Activated T-helper 17 cell treated with anti-CD3 and anti-CD28 coated beads, Interleukin-2, amount 50 U/mL, for 72 hours (primary cell): ENCODE data around the gene SYT9. TPM values are rescaled to one million over a fixed set of nuclear protein-coding genes. Genes with fewer than 3 reads are reported as not detected.
A peak's percentile ranks its signal among the peaks of the same experiment; 100 is the strongest.

Experiments used
- ATAC-seq: fragments of 150-1000 bp; cut with Tn5 transposase; replicated peaks from 2 replicates; pipeline ENCODE4 v1.10.0; 2021; ENCODE audit warnings: mild to moderate bottlenecking, moderate library complexity
- H3K27ac Mint-ChIP-seq: one replicate; pipeline ENCODE4 v1.8.0; 2022; ENCODE audit warnings: mixed read lengths
- H3K27me3 Mint-ChIP-seq: one replicate; pipeline ENCODE4 v1.8.0; 2022; ENCODE audit warnings: mixed read lengths
- H3K36me3 Mint-ChIP-seq: one replicate; pipeline ENCODE4 v1.8.0; 2022; ENCODE audit warnings: low read depth, mild to moderate bottlenecking, mixed read lengths
- H3K4me1 Mint-ChIP-seq: one replicate; pipeline ENCODE4 v1.8.0; 2022; ENCODE audit warnings: mixed read lengths
- H3K4me3 Mint-ChIP-seq: one replicate; pipeline ENCODE4 v1.8.0; 2022; ENCODE audit warnings: mild to moderate bottlenecking, mixed read lengths
- H3K9me3 Mint-ChIP-seq: one replicate; pipeline ENCODE4 v1.8.0; 2022; ENCODE audit warnings: mixed read lengths
- total RNA-seq, 2 donors: library from RNA; stranded (reverse); gene quantifications; one replicate each; pipeline ENCODE4 v1.2.3, GENCODE V29; 2022

Gene SYT9, protein sequence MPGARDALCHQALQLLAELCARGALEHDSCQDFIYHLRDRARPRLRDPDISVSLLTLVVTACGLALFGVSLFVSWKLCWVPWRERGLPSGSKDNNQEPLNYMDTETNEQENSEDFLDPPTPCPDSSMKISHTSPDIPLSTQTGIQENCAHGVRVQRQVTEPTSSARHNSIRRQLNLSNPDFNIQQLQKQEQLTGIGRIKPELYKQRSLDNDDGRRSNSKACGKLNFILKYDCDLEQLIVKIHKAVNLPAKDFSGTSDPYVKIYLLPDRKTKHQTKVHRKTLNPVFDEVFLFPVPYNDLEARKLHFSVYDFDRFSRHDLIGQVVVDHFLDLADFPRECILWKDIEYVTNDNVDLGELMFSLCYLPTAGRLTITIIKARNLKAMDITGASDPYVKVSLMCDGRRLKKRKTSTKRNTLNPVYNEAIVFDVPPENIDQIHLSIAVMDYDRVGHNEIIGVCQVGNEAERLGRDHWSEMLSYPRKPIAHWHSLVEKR
- total RNA-seq, result not detected

DNA sequence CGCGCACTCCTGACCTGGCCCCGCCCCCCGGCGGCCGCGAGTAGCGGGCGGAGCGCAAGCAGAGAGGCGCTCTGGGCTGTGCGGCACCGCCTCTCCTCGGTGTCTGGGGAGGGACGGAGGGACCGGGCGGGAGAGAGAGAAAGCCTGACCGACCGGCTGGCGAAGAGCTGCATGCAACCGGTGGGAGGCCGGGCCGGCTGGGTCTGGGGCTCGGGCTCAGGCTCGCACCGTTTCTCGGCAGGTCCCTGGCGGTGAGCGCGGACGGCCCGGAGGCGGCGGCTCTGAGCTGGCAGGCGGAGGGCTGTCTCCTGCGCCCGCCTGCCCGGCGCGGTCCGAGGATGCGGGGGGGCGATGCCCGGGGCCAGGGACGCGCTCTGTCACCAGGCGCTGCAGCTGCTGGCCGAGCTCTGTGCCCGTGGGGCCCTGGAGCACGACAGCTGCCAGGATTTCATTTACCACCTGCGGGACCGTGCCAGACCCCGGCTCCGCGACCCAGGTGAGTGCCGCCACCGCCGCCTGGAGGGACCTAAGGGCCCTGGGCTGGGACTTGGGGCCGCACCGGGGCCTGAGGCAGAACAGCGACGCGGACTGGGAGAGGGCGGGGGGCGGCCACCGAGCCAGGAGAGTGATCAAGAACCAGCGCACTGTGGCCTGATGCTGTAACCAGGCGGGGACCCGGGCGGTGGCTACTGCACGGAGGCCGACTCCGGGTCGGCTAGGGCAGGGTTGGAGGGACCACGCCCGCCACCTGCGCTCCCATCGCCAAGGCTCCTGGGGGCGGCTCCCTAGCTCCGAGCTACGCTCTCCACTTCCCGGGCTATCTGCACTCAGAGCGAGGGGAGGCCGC is at the start of gene SYT9:
SYT9 (plus strand) TSS at position 69 of the 847 bp plus-strand sequence; CDS start at position 352, 283 bp downstream.
- peak; percentile 71 for ATAC-seq
- Mint-ChIP-seq H3K4me1 (no peaks in the 10 kb centered on the region), H3K27me3 (peaks cover 44% of the 10 kb centered on the region), H3K4me3 (peak within 1 kb of the TSS; percentile 49), H3K36me3 (no peaks in the 10 kb centered on the region), H3K27ac (no peak within 1 kb of the TSS), H3K9me3 (no peaks in the 10 kb centered on the region)

DNA sequence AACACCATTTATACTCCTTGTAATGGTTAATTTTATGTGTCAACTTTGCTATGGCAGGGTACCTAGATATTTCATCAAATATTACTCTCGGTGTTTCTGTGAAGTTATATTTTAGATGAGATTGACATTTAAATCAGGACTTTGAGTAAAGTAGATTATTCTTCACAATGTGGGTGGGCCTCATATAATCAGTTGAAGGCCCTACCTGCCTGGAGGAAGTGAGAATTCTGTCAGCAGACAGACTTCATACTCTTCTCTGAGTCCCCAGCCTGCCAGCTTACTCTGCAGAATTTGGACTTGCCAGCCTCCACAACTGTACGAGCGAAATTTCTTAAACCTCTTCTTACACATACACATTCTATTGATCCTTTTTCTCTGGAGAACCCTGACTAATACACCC is 49.3 kb upstream of the SYT9 start:
- ATAC-seq, result no peak
- no peak overlapping the region for H3K27ac Mint-ChIP-seq
- peaks cover 32% of the 10 kb centered on the region for H3K27me3 Mint-ChIP-seq
- H3K4me3 Mint-ChIP-seq, result no peak overlapping the region
- H3K9me3 Mint-ChIP-seq, result no peaks in the 10 kb centered on the region
- no peaks in the 10 kb centered on the region for H3K36me3 Mint-ChIP-seq
- no peaks in the 10 kb centered on the region for H3K4me1 Mint-ChIP-seq

DNA sequence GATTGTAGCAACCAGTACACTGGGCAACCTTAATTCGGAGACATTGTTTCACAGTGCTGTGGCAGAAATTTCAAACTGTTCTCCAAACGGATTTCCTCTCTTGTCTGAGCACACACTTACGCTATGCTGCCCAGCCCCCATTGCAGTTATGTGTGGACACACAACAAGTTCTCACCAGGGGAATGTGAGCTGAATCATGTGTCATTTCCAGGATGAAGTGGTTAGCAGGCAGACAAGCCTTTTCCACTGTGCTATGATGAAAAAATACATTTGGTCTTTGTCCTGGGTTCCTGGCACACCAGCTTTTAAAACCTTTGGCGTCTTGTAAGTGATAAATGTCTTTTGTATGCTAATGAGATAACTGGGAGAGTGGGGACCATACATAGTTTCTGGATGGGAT is 46.9 kb upstream of the SYT9 start:
- ATAC-seq, result no peak

DNA sequence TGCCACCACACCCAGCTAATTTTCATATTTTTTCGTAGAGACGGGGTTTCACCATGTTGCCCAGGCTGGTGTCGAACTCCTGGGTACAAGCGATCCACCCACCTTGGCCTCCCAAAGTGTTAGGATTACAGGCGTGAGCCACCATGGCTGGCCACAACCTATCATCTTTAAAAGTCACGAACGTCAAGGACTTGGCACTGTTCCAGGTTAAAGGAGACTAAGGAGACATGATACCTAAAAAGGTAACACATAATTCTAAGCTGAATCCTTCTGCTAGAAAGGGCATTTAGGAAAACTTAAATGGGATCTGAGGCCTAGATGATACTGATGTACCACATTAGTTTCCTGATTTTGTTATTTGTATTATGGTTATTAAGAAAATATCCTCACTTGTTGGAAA is 43.3 kb upstream of the SYT9 start:
- peaks cover 33% of the 10 kb centered on the region for H3K27me3 Mint-ChIP-seq
- H3K36me3 Mint-ChIP-seq, result no peaks in the 10 kb centered on the region
- no peak overlapping the region for H3K4me3 Mint-ChIP-seq
- H3K4me1 Mint-ChIP-seq, result no peaks in the 10 kb centered on the region
- no peaks in the 10 kb centered on the region for H3K9me3 Mint-ChIP-seq
- no peak overlapping the region for H3K27ac Mint-ChIP-seq
- no peak for ATAC-seq

More for the DNA sequence above, 46.9 kb upstream of the SYT9 start:
- Mint-ChIP-seq H3K4me3 (no peak overlapping the region), H3K27me3 (peaks cover 29% of the 10 kb centered on the region), H3K9me3 (no peaks in the 10 kb centered on the region), H3K27ac (no peak overlapping the region), H3K36me3 (no peaks in the 10 kb centered on the region), H3K4me1 (no peaks in the 10 kb centered on the region)

DNA sequence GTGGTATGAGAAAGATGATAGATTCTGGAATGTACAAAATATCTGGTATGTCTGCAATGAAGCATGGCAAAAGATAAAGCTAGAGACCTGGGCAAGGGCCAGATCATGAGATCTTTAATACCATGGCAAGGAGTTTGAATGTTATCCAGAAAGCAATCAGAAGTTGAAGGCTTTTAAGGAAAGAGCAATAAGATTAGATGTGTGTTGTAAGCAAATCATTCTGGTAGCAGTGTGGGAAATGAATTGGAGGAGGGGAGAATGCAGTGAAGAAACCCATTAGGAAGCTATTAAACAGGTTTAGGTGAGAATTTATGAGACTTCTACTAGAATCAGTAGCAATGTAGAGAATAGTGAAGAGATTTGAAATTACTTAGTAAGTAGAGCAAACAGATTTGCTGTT is 32.2 kb upstream of the SYT9 start:
- Mint-ChIP-seq H3K27me3 (peaks cover 37% of the 10 kb centered on the region), H3K9me3 (no peaks in the 10 kb centered on the region), H3K36me3 (no peaks in the 10 kb centered on the region), H3K27ac (no peak overlapping the region), H3K4me1 (no peaks in the 10 kb centered on the region), H3K4me3 (no peak overlapping the region)
- ATAC-seq, result no peak

DNA sequence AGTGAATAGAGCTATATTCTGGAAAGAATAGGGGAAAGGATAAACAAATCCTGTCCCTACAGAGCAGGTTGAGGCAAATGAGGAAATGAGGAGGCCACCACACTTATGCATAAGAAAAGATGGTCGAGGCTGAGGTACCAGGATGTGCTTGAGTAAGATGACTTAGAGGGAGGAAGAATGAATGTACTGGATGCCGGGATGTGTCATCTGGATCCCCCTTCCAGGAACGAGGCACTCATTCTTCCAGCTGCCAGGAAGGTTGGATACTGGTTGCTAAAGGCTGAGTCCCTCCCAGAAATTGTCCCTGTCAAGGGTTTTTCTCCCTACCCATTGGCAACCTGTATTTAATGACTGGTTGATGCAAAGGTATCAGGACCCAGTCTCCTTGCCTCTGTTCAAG is 31.1 kb upstream of the SYT9 start:
- Mint-ChIP-seq H3K4me3 (no peak overlapping the region), H3K27me3 (peaks cover 33% of the 10 kb centered on the region), H3K4me1 (no peaks in the 10 kb centered on the region), H3K27ac (no peak overlapping the region), H3K36me3 (no peaks in the 10 kb centered on the region), H3K9me3 (no peaks in the 10 kb centered on the region)
- no peak for ATAC-seq

DNA sequence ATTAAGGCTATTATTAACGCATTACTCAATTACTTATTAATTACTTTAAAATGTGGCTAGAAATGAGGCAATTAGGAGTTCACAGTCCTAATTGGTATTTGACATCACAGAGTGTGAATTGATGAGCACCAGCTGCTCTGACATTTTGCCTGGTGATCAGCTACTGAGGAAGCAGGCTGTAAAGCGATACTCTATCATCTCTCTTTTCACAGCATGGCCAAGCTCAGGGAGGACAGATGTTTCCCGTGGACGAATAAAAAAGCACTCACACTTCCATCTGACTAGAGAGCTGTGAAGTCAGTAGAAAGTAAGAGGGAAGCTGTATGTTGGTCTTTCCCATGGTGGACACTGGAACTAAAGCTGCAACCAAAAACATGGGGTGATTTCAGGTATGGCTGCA is 29.1 kb upstream of the SYT9 start:
- no peaks in the 10 kb centered on the region for H3K9me3 Mint-ChIP-seq
- no peak for ATAC-seq
- H3K27me3 Mint-ChIP-seq, result peaks cover 39% of the 10 kb centered on the region
- no peaks in the 10 kb centered on the region for H3K4me1 Mint-ChIP-seq
- H3K36me3 Mint-ChIP-seq, result no peaks in the 10 kb centered on the region
- no peak overlapping the region for H3K4me3 Mint-ChIP-seq
- H3K27ac Mint-ChIP-seq, result no peak overlapping the region

DNA sequence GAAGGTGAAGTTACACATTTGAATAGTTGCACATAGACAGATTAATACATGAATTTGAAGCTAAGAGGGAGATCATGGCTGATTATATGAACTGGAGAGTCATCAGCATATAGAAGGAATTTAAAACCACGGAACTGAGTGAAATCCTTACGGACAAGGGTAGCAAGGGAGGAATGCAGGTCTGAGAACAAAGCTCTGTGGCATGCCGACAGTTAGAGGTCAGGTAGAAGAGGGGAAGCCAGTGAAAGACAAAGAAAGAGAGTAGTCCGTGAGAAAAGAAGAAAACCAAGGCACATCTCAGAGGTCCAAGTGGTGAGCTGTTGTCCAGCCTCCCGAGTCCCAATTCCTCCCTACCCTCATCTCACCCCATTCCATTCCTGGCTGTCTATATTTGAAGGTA is 11.8 kb upstream of the SYT9 start:
- Mint-ChIP-seq H3K4me3 (no peak overlapping the region), H3K9me3 (no peaks in the 10 kb centered on the region), H3K4me1 (no peaks in the 10 kb centered on the region), H3K36me3 (no peaks in the 10 kb centered on the region), H3K27me3 (peaks cover 40% of the 10 kb centered on the region), H3K27ac (no peak overlapping the region)
- ATAC-seq, result no peak

DNA sequence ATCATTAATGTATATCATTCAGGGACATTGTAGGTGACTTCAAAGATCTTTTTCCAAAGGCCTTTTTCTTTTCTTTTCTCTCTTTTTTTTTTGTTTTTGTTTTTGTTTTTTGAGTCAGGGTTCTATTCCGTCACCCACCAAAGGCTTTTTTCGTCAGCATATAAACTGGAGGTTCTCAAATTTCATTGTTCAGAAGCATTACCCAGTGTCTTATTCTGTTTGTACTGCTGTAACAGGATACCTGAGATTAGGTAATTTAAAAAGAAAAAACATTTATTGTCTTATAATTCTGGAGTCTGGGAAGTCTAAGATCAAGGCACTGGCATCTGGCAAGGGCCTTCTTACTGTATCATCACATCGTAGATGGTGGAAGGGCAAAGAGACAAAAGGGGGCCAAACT is 6.4 kb upstream of the SYT9 start:
- Mint-ChIP-seq H3K9me3 (no peaks in the 10 kb centered on the region), H3K27ac (no peak overlapping the region), H3K27me3 (peaks cover 20% of the 10 kb centered on the region), H3K4me1 (no peaks in the 10 kb centered on the region), H3K36me3 (no peaks in the 10 kb centered on the region), H3K4me3 (no peak overlapping the region)
- ATAC-seq, result no peak

DNA sequence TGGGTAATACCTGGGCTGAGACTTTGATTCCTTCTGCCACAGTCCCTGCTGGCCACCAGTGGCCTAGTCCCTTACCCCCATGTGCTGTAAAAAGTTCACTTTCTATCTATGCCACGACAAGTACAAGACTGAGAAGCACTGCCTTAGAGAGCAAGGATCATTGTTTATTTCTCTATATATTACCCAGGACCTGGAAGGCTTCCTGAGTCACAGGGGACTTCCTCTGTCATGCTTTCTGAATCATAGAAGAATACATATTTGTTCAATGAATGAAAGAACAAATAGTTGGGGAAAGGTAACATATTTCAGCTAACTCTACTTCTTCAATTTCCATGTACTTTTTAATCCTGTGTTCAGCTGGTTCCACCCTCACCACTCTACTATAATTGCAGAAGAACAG is 5.5 kb upstream of the SYT9 start:
- ATAC-seq, result no peak

DNA sequence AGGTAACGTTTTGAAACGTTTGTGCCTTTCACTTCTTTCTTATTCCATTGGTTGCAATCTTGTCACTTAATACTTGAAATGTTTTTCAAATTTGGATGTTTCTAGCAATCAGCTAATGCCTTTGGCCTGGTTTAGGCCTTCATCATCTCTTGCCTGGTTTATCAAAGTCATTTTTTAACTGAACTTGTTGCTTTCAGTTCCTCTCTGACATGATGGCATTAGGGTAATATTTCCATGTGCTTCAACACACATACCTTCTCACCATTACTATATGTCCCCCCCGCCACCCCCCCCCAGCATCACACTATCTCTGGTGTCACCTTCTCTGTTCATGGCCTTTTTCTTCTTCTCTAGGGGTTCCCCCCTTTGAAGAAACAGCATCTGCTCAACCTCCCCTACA is 1.5 kb upstream of the SYT9 start:
- Mint-ChIP-seq H3K4me1 (no peaks in the 10 kb centered on the region), H3K4me3 (no peak overlapping the region), H3K36me3 (no peaks in the 10 kb centered on the region), H3K9me3 (no peaks in the 10 kb centered on the region), H3K27ac (no peak overlapping the region), H3K27me3 (peaks cover 36% of the 10 kb centered on the region)
- no peak for ATAC-seq

More for the DNA sequence above, 5.5 kb upstream of the SYT9 start:
- no peak overlapping the region for H3K27ac Mint-ChIP-seq
- no peaks in the 10 kb centered on the region for H3K4me1 Mint-ChIP-seq
- H3K27me3 Mint-ChIP-seq, result peaks cover 23% of the 10 kb centered on the region
- H3K36me3 Mint-ChIP-seq, result no peaks in the 10 kb centered on the region
- H3K4me3 Mint-ChIP-seq, result no peak overlapping the region
- H3K9me3 Mint-ChIP-seq, result no peaks in the 10 kb centered on the region

DNA sequence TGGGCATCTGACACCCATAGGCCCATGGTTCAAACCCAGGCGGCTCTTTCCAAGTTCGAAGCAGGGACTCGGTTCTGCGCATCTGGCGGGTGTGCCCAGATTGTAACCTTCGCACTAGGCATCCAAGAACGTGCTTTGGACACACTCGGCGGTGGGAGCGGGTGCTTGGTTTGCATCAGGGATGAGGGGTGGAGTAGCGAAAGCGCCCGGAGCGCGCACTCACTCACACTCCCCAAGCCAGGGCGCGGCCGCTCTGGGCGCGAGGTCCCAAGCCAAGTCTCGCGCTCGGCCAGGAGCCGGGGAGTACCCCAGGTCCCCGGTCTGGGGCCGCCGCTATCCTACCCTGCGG is 243 bp upstream of the SYT9 start:
- ATAC-seq, result no peak
- no peaks in the 10 kb centered on the region for H3K4me1 Mint-ChIP-seq
- peaks cover 44% of the 10 kb centered on the region for H3K27me3 Mint-ChIP-seq
- no peaks in the 10 kb centered on the region for H3K9me3 Mint-ChIP-seq
- H3K27ac Mint-ChIP-seq, result no peak overlapping the region
- H3K4me3 Mint-ChIP-seq, result no peak overlapping the region
- H3K36me3 Mint-ChIP-seq, result no peaks in the 10 kb centered on the region

DNA sequence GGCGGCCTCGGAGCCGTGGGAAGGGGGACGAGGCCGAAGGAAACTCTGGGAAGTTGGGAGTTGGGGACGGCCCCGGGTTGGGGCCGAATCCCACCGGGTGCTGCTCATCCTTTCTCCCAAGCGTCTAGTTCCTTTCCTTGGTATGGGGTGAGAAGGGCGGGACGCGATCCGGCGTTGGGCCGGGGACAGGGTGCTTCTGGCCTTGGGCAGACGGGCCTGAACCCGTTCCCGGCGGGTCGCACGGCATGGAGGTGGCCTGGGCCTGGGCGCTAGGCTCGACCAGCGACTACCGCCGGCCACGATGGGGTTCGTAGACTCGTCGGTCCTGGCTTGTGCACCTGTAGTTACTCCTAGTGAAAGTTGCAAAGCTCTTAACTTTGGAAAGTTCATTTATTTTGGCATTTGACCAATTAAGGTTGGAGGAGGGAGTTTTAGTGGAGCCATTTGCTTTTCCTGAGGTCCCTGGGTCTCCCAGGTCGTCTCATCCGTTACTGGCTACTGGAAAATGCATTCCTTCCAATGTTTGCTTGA is 1.0 kb downstream of the SYT9 start:
- Mint-ChIP-seq H3K36me3 (no peaks in the 10 kb centered on the region), H3K27me3 (peaks cover 44% of the 10 kb centered on the region), H3K4me1 (no peaks in the 10 kb centered on the region), H3K27ac (no peak overlapping the region), H3K9me3 (no peaks in the 10 kb centered on the region), H3K4me3 (peak overlapping the region; percentile 49)
- no peak for ATAC-seq

DNA sequence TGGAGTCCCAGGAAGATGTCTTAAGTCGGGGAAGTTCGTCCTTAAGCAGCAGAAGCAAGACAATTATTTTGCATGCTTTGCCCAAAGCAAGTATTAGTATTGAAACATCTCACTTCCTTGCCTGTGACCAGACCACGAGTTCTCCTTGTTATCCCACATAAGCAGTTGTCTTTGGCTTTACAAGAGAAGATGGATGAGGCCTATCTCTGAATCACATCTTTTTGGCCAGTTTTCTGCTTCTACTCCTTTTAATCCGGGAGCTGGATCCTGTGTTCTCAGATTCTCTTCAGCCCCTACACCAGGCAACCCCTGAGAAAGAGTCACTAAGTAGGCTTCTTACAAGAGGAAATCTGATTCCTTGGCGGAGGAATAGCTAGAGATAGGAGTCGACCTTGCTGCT is 2.1 kb downstream of the SYT9 start:
- Mint-ChIP-seq H3K36me3 (no peaks in the 10 kb centered on the region), H3K27ac (no peak overlapping the region), H3K4me1 (no peaks in the 10 kb centered on the region), H3K27me3 (peaks cover 44% of the 10 kb centered on the region), H3K9me3 (no peaks in the 10 kb centered on the region), H3K4me3 (no peak overlapping the region)
- ATAC-seq, result no peak
